Measurements from ENCODE around the gene FAM168A. TPM values are rescaled to one million over a fixed set of nuclear protein-coding genes. Genes with fewer than 3 reads are reported as not detected.

The FAM168A gene
- total RNA-seq, 4 donors from 2014 or later = 17.9 to 33.2 (median 24.7) TPM

DNA sequence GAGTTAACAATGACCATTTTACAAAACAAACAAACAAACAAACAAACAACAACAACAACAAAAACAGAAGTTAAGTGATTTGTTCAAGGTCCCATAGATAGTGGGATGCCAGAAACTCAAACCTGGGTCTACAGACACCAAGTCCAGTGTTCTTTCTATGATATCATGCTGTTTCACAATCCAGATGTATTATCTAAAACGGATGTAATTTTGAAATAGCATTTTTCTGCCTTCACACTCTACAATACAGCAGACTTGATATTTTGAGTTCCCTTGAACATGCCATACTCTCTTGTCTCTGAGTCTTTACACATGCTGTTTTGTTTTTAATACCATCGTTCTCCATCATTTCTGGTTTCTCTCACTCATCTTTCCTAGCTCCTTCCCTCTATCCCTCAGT is 117.2 kb downstream of the FAM168A start:
- TF ChIP-seq, protein P1, sequence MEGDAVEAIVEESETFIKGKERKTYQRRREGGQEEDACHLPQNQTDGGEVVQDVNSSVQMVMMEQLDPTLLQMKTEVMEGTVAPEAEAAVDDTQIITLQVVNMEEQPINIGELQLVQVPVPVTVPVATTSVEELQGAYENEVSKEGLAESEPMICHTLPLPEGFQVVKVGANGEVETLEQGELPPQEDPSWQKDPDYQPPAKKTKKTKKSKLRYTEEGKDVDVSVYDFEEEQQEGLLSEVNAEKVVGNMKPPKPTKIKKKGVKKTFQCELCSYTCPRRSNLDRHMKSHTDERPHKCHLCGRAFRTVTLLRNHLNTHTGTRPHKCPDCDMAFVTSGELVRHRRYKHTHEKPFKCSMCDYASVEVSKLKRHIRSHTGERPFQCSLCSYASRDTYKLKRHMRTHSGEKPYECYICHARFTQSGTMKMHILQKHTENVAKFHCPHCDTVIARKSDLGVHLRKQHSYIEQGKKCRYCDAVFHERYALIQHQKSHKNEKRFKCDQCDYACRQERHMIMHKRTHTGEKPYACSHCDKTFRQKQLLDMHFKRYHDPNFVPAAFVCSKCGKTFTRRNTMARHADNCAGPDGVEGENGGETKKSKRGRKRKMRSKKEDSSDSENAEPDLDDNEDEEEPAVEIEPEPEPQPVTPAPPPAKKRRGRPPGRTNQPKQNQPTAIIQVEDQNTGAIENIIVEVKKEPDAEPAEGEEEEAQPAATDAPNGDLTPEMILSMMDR (IDR thresholded peaks at IDR 0.05; ENCODE audit: low read depth) = no peak

- TF ChIP-seq, protein P1 (IDR thresholded peaks at IDR 0.05; ENCODE audit: low read depth) = no peak
Measured at GRCh38 chr11:73478737-73479347, 119.1 kb downstream of the FAM168A start.

DNA sequence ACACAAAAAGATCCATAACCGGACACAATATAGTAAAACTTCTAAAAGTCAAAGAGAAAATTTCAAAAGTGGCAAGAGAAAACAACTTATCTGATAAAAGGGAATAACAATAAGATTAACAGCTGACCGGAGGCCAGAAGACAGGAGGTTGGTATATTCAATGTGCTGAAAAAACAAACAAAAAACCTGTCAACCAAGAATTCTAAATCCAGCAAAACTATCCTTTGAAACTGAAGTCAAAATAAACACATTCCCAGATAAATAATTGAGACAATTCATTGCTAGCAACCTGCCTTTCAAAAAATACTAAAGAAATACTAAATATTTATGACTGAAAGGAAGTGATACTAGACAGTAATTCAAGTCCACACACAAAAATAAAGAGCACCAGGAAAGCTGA is 120.4 kb downstream of the FAM168A start:
- TF ChIP-seq, protein P1 (IDR thresholded peaks at IDR 0.05; ENCODE audit: low read depth) = no peak

DNA sequence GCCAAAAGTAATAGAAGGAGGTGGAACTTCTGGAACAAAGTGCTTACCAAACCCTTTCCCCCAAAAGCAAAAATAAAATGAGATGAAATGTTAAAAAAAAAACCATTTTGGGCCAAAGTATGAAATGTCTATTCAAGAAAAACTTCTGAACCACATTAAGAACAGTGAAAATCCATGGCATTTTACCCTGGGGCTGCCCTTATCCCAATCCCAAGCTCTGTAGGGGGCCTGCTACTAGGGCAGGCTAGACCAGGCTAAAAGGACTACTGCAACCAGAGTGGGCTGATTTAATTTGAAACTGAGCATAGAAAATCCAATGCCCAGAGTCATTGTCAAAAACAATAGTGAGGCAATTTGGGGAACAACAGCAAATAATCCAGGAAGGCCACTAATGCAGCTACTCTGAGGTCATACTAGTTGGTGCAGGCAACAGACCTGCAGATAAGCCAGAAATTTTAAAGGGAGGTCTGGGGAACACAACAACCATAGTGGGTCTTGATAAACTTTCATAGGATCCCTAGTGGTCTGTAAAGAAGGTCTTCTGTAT is 122.3 kb downstream of the FAM168A start:
- TF ChIP-seq, protein P1 (IDR thresholded peaks at IDR 0.05; ENCODE audit: low read depth) = no peak

GRCh38 chr11:73473252-73473651 is 124.7 kb downstream of the FAM168A start:
- TF ChIP-seq, protein P1 (IDR thresholded peaks at IDR 0.05; ENCODE audit: low read depth) = no peak

- TF ChIP-seq, protein P1 (IDR thresholded peaks at IDR 0.05; ENCODE audit: low read depth) = no peak
Measured at GRCh38 chr11:73469401-73469800, 128.5 kb downstream of the FAM168A start.

DNA sequence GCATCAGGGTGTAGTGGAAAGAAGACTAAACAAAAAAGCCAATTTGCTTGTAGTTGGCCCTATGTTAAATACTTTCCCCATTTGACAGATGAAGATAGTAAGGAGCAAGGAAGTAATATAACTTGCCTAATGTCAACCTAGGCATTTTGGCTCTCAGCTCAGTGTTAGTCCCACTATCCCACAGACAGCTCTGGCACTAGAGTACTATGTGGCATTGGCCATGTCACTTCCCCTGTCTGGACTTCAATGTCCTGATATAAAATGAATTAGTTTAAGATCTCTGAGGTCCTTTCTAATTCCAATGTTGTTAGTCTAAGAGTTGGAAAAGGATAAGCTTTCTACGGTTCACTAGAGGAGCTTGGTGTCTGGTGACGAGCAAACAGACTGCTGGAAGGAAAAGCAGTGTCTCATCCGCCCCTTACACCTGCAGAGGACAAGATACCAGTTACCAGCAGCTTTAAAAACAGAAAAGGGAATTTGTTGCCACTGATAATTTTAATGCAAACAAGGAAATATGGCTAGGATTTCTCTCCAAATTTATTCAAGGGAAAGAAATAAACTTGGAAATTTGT is 129.2 kb downstream of the FAM168A start:
- TF ChIP-seq, protein P1 (IDR thresholded peaks at IDR 0.05; ENCODE audit: low read depth) = no peak
